ENCODE measurements around the gene DEPDC4. TPM values are rescaled to one million over a fixed set of nuclear protein-coding genes. Genes with fewer than 3 reads are reported as not detected.

The DEPDC4 gene
- total RNA-seq, 1 experiment from 2014 or later = 2.0 TPM

DNA sequence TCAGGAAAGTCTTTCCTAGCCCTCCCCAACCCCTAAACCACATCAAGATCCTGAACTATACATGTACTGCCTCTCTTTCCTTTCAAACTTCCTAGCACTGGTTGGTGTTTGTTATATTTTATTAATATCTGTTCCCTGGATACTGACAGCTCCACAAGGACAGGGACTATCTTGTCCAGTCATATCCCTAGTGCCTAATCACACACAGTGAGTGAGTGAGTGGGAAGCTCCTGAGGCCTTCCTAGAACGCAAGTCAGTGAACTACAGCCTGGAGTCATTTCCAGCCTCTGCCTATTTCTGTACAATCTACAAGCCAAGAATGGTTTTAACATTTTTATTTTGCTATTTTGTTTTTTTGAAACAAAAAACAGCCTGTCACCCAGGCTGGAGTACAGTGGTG lies 73.8 kb downstream of the DEPDC4 start:
- Histone ChIP-seq H3K36me3 (ENCODE audit: insufficient read depth, low read length, poor library complexity, severe bottlenecking) (no peaks in the 10 kb centered on the region), H3K9me3 (ENCODE audit: low read depth, low read length, poor library complexity, severe bottlenecking) (no peaks in the 10 kb centered on the region), H3K4me3 (ENCODE audit: low read depth, low read length, poor library complexity, severe bottlenecking) (no peak overlapping the region), H3K27ac (ENCODE audit: low read depth, low read length, poor library complexity, severe bottlenecking) (no peak overlapping the region), H3K27me3 (replicated peaks; ENCODE audit: insufficient read depth, low read depth, low read length, poor library complexity) (no peaks in the 10 kb centered on the region), H3K4me1 (ENCODE audit: insufficient read depth, low read length, poor library complexity, severe bottlenecking) (no peaks in the 10 kb centered on the region)
- ChIA-PET CTCF (no interaction called here), POLR2A (ENCODE audit: low non-redundant PET) (no interaction called here)
- no peak for TF ChIP-seq EZH2 (IDR thresholded peaks at IDR 0.05; ENCODE audit: borderline replicate concordance, low read depth, low read length, poor library complexity, severe bottlenecking)
- TF ChIP-seq, protein P1, sequence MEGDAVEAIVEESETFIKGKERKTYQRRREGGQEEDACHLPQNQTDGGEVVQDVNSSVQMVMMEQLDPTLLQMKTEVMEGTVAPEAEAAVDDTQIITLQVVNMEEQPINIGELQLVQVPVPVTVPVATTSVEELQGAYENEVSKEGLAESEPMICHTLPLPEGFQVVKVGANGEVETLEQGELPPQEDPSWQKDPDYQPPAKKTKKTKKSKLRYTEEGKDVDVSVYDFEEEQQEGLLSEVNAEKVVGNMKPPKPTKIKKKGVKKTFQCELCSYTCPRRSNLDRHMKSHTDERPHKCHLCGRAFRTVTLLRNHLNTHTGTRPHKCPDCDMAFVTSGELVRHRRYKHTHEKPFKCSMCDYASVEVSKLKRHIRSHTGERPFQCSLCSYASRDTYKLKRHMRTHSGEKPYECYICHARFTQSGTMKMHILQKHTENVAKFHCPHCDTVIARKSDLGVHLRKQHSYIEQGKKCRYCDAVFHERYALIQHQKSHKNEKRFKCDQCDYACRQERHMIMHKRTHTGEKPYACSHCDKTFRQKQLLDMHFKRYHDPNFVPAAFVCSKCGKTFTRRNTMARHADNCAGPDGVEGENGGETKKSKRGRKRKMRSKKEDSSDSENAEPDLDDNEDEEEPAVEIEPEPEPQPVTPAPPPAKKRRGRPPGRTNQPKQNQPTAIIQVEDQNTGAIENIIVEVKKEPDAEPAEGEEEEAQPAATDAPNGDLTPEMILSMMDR (conservative IDR thresholded peaks at IDR 0.05; ENCODE audit: low read depth, low read length) = no peak
- DNase-seq (ENCODE audit: low spot score) = no peak
- intact Hi-C loops (cut with micrococcal nuclease; ENCODE audit: unreplicated experiment) = loop anchor here (10.0 kb wide), 1 partner anchor 138 kb away; no protein-coding TSS in a partner anchor
- no TSS peak for BruUV-seq (replicated peaks)

Other genes starting within 250 kb of the DEPDC4 start
- 31.6 and 31.8 TPM in 2 replicates for gene BLTP3B, start 124.2 kb downstream of the DEPDC4 start, total RNA-seq (2021)
- 36.0 and 39.7 TPM in 2 replicates for gene ACTR6, start 66.3 kb downstream of the DEPDC4 start, total RNA-seq (2021)
- 51.8 and 61.3 TPM in 2 replicates for gene SCYL2, start 98 bp upstream of the DEPDC4 start, total RNA-seq (2021)
- not detected in 2 replicates for gene SLC17A8, start 90.0 kb upstream of the DEPDC4 start, total RNA-seq (2021)
- not detected in 2 replicates for gene NR1H4, start 206.8 kb upstream of the DEPDC4 start, total RNA-seq (2021)

All from A673 (cell line).